SH-SY5Y (cell line): ENCODE results near the gene C15orf62.

ENCODE experiments used
- GATA2 ChIP-seq: IDR thresholded peaks from 2 replicates; pipeline ENCODE4 v1.6.1; 2011; ENCODE audit warnings: mild to moderate bottlenecking, low read depth, low read length
- GATA3 ChIP-seq: IDR thresholded peaks from 2 replicates; pipeline ENCODE4 v1.6.1; 2011; ENCODE audit warnings: low read depth, mild to moderate bottlenecking, low read length, moderate library complexity

DNA sequence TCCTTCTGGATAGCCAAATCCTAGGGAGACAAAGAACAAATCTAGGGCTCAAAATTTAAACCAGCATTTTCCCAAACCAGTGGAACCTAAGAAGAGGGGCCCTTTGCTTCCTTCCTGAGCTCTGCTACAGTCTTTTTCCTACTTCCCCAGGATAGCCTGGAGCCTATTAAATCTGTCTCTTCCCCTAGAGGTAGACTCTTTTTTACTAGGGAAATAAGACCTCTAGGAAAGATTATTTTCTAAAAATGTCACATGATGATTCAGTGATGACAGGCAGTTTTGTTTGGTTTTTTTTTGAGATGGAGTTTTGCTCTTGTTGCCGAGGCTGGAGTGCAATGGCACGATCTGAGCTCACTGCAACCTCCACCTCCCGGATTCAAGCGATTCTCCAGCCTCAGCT is 33.2 kb upstream of the C15orf62 start:
- no peak for TF ChIP-seq GATA3
- no peak for TF ChIP-seq GATA2
